ENCODE results near the gene CFAP298.

DNA sequence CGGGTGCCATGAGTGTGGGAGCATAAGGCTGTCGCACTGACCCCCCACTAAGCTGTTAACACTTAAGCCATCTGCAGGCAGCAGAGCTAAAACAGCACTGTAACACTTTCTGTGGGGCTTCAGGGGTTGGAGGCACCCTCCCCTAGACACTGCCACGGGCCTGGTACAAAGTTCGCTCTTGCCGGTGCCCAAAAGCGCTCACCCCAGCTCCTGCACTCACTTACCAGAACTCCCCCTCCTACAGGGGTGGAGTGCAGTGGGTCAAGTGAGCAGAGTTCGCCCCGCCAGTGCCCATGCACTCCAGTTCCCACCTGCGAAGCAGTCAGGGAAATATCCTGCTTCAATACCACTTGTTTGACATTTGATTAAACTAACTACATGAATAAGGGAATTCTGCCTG, 46.3 kb upstream of the CFAP298 start:
- TF ChIP-seq FOXM1 (IDR thresholded peaks at IDR 0.05; ENCODE audit: borderline replicate concordance) (no peak), SP1 (IDR thresholded peaks at IDR 0.05) (no peak), ZNF384 (IDR thresholded peaks at IDR 0.05) (no peak)

All from HEK293T (cell line).